T-cell (primary cell): ENCODE measurements around the gene PLCB1. TPM values are rescaled to one million over a fixed set of nuclear protein-coding genes. Genes with fewer than 3 reads are reported as not detected.

Experiments used
- ATAC-seq, 4 experiments: fragments of 200-7000 bp in 3 of 4; fragments of 150-1000 bp in 1 of 4; cut with Tn5 transposase; replicated peaks in 1 of 4; 1 replicate in 3 of 4; 2 replicates in 1 of 4; pipeline ENCODE4 v1.10.0; 2021; ENCODE audit warnings: moderate library complexity in 3 of 4, mild to moderate bottlenecking in 2 of 4, moderate number of reproducible peaks in 1 of 4
- CTCF ChIA-PET, 2 donors: fragments of 300-600 bp; sonication (Branson Sonifier 250); formaldehyde crosslinking; loops; one replicate each; lab custom pipeline; 2022; ENCODE audit warnings: antibody characterized with exemption in 2 of 2; lab: Charles Lee
- POLR2A ChIA-PET, 2 donors: fragments of 300-600 bp; sonication (Branson Sonifier 250); formaldehyde crosslinking; loops; one replicate each; lab custom pipeline; 2022; ENCODE audit warnings: antibody characterized with exemption in 2 of 2; lab: Charles Lee
- DNase-seq, 35 experiments: peaks; one replicate each; pipeline versions ENCODE4 v3.0.0 to v3.0.0-alpha.2; 2013 to 2023
- H3K27ac ChIP-seq: one replicate; pipeline ENCODE4 v1.5.1; 2013; ENCODE audit warnings: low read length
- H3K27me3 ChIP-seq, 2 experiments: replicated peaks in 1 of 2; 1 replicate in 1 of 2; 2 replicates in 1 of 2; pipeline versions ENCODE4 v1.6.1 to v1.7.0; 2013; ENCODE audit warnings: low read length in 1 of 2, mixed read lengths in 1 of 2; ENCODE audit not compliant: control insufficient read depth in 2 of 2, insufficient read depth in 2 of 2; ENCODE audit errors: extremely low read depth in 1 of 2
- H3K36me3 ChIP-seq, 2 donors: 1 replicate in 1 of 2; 2 replicates in 1 of 2; pipeline versions ENCODE4 v1.6.1 to v1.7.0; 2013; ENCODE audit warnings: low read length in 1 of 2; ENCODE audit not compliant: control insufficient read depth in 2 of 2, insufficient read depth in 1 of 2; ENCODE audit errors: extremely low read depth in 1 of 2
- H3K4me1 ChIP-seq, 2 experiments: 1 replicate in 1 of 2; 2 replicates in 1 of 2; pipeline versions ENCODE4 v1.6.1 to v1.7.0; 2013; ENCODE audit warnings: low read length in 2 of 2, mixed read lengths in 1 of 2; ENCODE audit not compliant: insufficient read depth in 2 of 2, control insufficient read depth in 1 of 2; ENCODE audit errors: extremely low read depth in 1 of 2
- H3K4me3 ChIP-seq, 2 donors: 1 replicate in 1 of 2; 2 replicates in 1 of 2; pipeline versions ENCODE4 v1.5.1 to v1.7.0; 2013; ENCODE audit warnings: mild to moderate bottlenecking in 2 of 2, low read length in 1 of 2, moderate library complexity in 1 of 2; ENCODE audit not compliant: control insufficient read depth in 1 of 2; ENCODE audit errors: extremely low read depth in 1 of 2
- H3K9me3 ChIP-seq: 2 replicates; pipeline ENCODE4 v1.7.0; 2013
- H3K27ac Mint-ChIP-seq, 2 donors: one replicate each; pipeline ENCODE4 v1.8.0; 2020 to 2021; ENCODE audit warnings: mild to moderate bottlenecking in 2 of 2, mixed read lengths in 2 of 2
- H3K27me3 Mint-ChIP-seq, 2 donors: one replicate each; pipeline ENCODE4 v1.8.0; 2021 to 2022; ENCODE audit warnings: mixed read lengths in 2 of 2
- H3K36me3 Mint-ChIP-seq: one replicate; pipeline ENCODE4 v1.8.0; 2021; ENCODE audit warnings: mixed read lengths
- H3K4me1 Mint-ChIP-seq, 3 donors: one replicate each; pipeline ENCODE4 v1.8.0; 2020 to 2022; ENCODE audit warnings: mixed read lengths in 3 of 3, mild to moderate bottlenecking in 1 of 3
- H3K4me3 Mint-ChIP-seq, 3 donors: one replicate each; pipeline ENCODE4 v1.8.0; 2020 to 2022; ENCODE audit warnings: mild to moderate bottlenecking in 3 of 3, mixed read lengths in 3 of 3, moderate library complexity in 3 of 3
- H3K9me3 Mint-ChIP-seq, 3 donors: one replicate each; pipeline ENCODE4 v1.8.0; 2020 to 2022; ENCODE audit warnings: mixed read lengths in 3 of 3
- WGBS: methylation state at CpG from one replicate; pipeline ENCODE4 v1.1.5; 2013; ENCODE audit warnings: missing lambda C conversion rate; ENCODE audit not compliant: insufficient coverage; 5-methylcytosine and 5-hydroxymethylcytosine counted together
- total RNA-seq, 35 experiments: library from RNA in 6 of 35; stranded (reverse) in 6 of 35; fragments of 120-200 nt in 1 of 35; gene quantifications; one replicate each; pipeline versions ENCODE4 v1.2.1 to v1.2.4 and lab custom pipeline; 2013 to 2026

Gene PLCB1
- total RNA-seq, 5 donors from 2014 or later (not counting 1 experiment from before 2014, with no cell fraction given): 3.3 to 15.1 (median 7.4) TPM

GRCh38 chr20:8723296-8723695, 591.2 kb downstream of the PLCB1 start:
- no peak overlapping the region for H3K4me3 Mint-ChIP-seq
- no peaks in the 10 kb centered on the region for H3K9me3 Mint-ChIP-seq
- H3K27ac ChIP-seq: no peak overlapping the region
- H3K36me3 Mint-ChIP-seq: no peaks in the 10 kb centered on the region
- no peaks in the 10 kb centered on the region for H3K27me3 Mint-ChIP-seq
- ChIA-PET CTCF (interaction anchor here (0.6 to 4.5 kb wide), 20 partner anchors 8 to 1898 kb away, joined by 3 to 90 read pairs (median 5); partner anchors contain the start of gene HAO1 (in 1 of the 2)), POLR2A (no interaction called here)
- H3K4me3 ChIP-seq: no peak overlapping the region
- H3K36me3 ChIP-seq: no peaks in the 10 kb centered on the region
- H3K4me1 Mint-ChIP-seq: no peaks in the 10 kb centered on the region
- no peaks in the 10 kb centered on the region for H3K4me1 ChIP-seq
- no peaks in the 10 kb centered on the region for H3K9me3 ChIP-seq
- DNase-seq (no peak), ATAC-seq (no peak)
- no peaks in the 10 kb centered on the region for H3K27me3 ChIP-seq
- no peak overlapping the region for H3K27ac Mint-ChIP-seq

- no peak overlapping the region for H3K4me3 Mint-ChIP-seq
- H3K27ac ChIP-seq: no peak overlapping the region
- ChIA-PET POLR2A (no interaction called here), CTCF (no interaction called here)
- no peaks in the 10 kb centered on the region for H3K9me3 ChIP-seq
- H3K36me3 Mint-ChIP-seq: no peaks in the 10 kb centered on the region
- WGBS: no CpG with 5 or more reads among the region's 2 CpGs
- no peak for DNase-seq
- H3K4me3 ChIP-seq: no peak overlapping the region
- no peak for ATAC-seq
- H3K27me3 Mint-ChIP-seq: no peaks in the 10 kb centered on the region
- H3K4me1 Mint-ChIP-seq: no peaks in the 10 kb centered on the region
- H3K27me3 ChIP-seq: no peaks in the 10 kb centered on the region
- no peak overlapping the region for H3K27ac Mint-ChIP-seq
- no peaks in the 10 kb centered on the region for H3K4me1 ChIP-seq
- H3K36me3 ChIP-seq: no peaks in the 10 kb centered on the region
- H3K9me3 Mint-ChIP-seq: no peaks in the 10 kb centered on the region
Observed at GRCh38 chr20:8724884-8725283, 592.8 kb downstream of the PLCB1 start.

GRCh38 chr20:8726460-8726859, 594.4 kb downstream of the PLCB1 start:
- Histone ChIP-seq H3K36me3 (no peaks in the 10 kb centered on the region), H3K27ac (no peak overlapping the region), H3K27me3 (no peaks in the 10 kb centered on the region), H3K4me3 (no peak overlapping the region), H3K4me1 (no peaks in the 10 kb centered on the region), H3K9me3 (no peaks in the 10 kb centered on the region)
- ChIA-PET CTCF (interaction anchor here in 1 of 2 donors (0.6 kb wide), 1 partner anchor 27 kb away, joined by 3 read pairs; no protein-coding TSS in a partner anchor), POLR2A (no interaction called here)
- Mint-ChIP-seq H3K4me1 (no peaks in the 10 kb centered on the region), H3K4me3 (no peak overlapping the region), H3K27ac (no peak overlapping the region), H3K9me3 (no peaks in the 10 kb centered on the region), H3K27me3 (no peaks in the 10 kb centered on the region), H3K36me3 (no peaks in the 10 kb centered on the region)
- DNase-seq: no peak
- ATAC-seq: no peak
- WGBS: no CpG with 5 or more reads among the region's 2 CpGs

- H3K4me3 Mint-ChIP-seq: no peak overlapping the region
- DNase-seq: no peak
- Histone ChIP-seq H3K4me3 (no peak overlapping the region), H3K27ac (no peak overlapping the region), H3K27me3 (no peaks in the 10 kb centered on the region), H3K9me3 (no peaks in the 10 kb centered on the region), H3K36me3 (no peaks in the 10 kb centered on the region), H3K4me1 (no peaks in the 10 kb centered on the region)
- ChIA-PET POLR2A (no interaction called here), CTCF (interaction anchor here (0.9 to 1.6 kb wide), 4 partner anchors 13 to 18 kb away, joined by 3 to 8 read pairs (median 6); no protein-coding TSS in a partner anchor)
- ATAC-seq: no peak
- H3K27me3 Mint-ChIP-seq: no peaks in the 10 kb centered on the region
- no peak overlapping the region for H3K27ac Mint-ChIP-seq
- peaks cover 0 to 3% (median 0%) of the 10 kb centered on the region in 3 donors for H3K9me3 Mint-ChIP-seq
- no peaks in the 10 kb centered on the region for H3K4me1 Mint-ChIP-seq
- no CpG with 5 or more reads among the region's 3 CpGs for WGBS
- H3K36me3 Mint-ChIP-seq: no peaks in the 10 kb centered on the region
Observed at GRCh38 chr20:8735014-8735413, 602.9 kb downstream of the PLCB1 start.

- ChIA-PET POLR2A (no interaction called here), CTCF (interaction anchor here (0.9 to 1.6 kb wide), 3 partner anchors 13 to 17 kb away, joined by 3 to 7 read pairs (median 4); no protein-coding TSS in a partner anchor)
- H3K4me3 Mint-ChIP-seq: no peak overlapping the region
- H3K27ac Mint-ChIP-seq: no peak overlapping the region
- no peaks in the 10 kb centered on the region for H3K9me3 ChIP-seq
- no peaks in the 10 kb centered on the region for H3K27me3 Mint-ChIP-seq
- H3K36me3 Mint-ChIP-seq: no peaks in the 10 kb centered on the region
- H3K27ac ChIP-seq: no peak overlapping the region
- DNase-seq: no peak
- no peaks in the 10 kb centered on the region for H3K27me3 ChIP-seq
- ATAC-seq: no peak
- H3K36me3 ChIP-seq: no peaks in the 10 kb centered on the region
- H3K4me1 ChIP-seq: no peaks in the 10 kb centered on the region
- no peaks in the 10 kb centered on the region for H3K4me1 Mint-ChIP-seq
- no peak overlapping the region for H3K4me3 ChIP-seq
- peaks cover 0 to 3% (median 0%) of the 10 kb centered on the region in 3 donors for H3K9me3 Mint-ChIP-seq
Observed at GRCh38 chr20:8735674-8736073, 603.6 kb downstream of the PLCB1 start.

GRCh38 chr20:8740265-8740664, 608.2 kb downstream of the PLCB1 start:
- CTCF ChIA-PET: no interaction called here
- DNase-seq (no peak), ATAC-seq (no peak)
- Mint-ChIP-seq H3K27ac (no peak overlapping the region), H3K9me3 (peaks cover 0 to 3% (median 0%) of the 10 kb centered on the region in 3 donors), H3K4me3 (no peak overlapping the region), H3K4me1 (no peaks in the 10 kb centered on the region), H3K27me3 (no peaks in the 10 kb centered on the region), H3K36me3 (peaks cover 5% of the 10 kb centered on the region)
- no peaks in the 10 kb centered on the region for H3K9me3 ChIP-seq
- WGBS: no CpG with 5 or more reads among the region's 4 CpGs
- H3K27ac ChIP-seq: no peak overlapping the region
- POLR2A ChIA-PET: no interaction called here
- H3K36me3 ChIP-seq: no peaks in the 10 kb centered on the region
- H3K4me1 ChIP-seq: no peaks in the 10 kb centered on the region
- H3K4me3 ChIP-seq: no peak overlapping the region
- H3K27me3 ChIP-seq: no peaks in the 10 kb centered on the region
